Hepatocyte (in vitro differentiated cells): Measurements from ENCODE around the gene C12orf56. TPM values are rescaled to one million over a fixed set of nuclear protein-coding genes. Genes with fewer than 3 reads are reported as not detected.

Experiments
- DNase-seq: peaks from one replicate; pipeline ENCODE4 v3.0.0-alpha.2; 2016; ENCODE audit warnings: low spot score
- H2AFZ ChIP-seq: fragments of 200-600 bp; sonication (generic); 2 replicates; pipeline ENCODE4 v1.6.0; 2016; ENCODE audit warnings: antibody characterized with exemption, mild to moderate bottlenecking
- H3K27ac ChIP-seq: fragments of 200-600 bp; sonication (generic); 2 replicates; pipeline ENCODE4 v1.5.1; 2016; ENCODE audit warnings: mild to moderate bottlenecking
- H3K27me3 ChIP-seq: fragments of 200-600 bp; sonication (generic); 2 replicates; pipeline ENCODE4 v1.6.1; 2016
- H3K36me3 ChIP-seq: fragments of 200-600 bp; sonication (generic); replicated peaks from 2 replicates; pipeline ENCODE4 v1.5.1; 2016; ENCODE audit warnings: low read depth; ENCODE audit not compliant: insufficient read depth
- H3K4me1 ChIP-seq: fragments of 200-600 bp; sonication (generic); 2 replicates; pipeline ENCODE4 v1.5.1; 2016; ENCODE audit warnings: mild to moderate bottlenecking, moderate library complexity; ENCODE audit not compliant: insufficient read depth
- H3K4me2 ChIP-seq: fragments of 200-600 bp; sonication (generic); 2 replicates; pipeline ENCODE4 v1.6.0; 2016
- H3K4me3 ChIP-seq: fragments of 200-600 bp; sonication (generic); 2 replicates; pipeline ENCODE4 v1.5.1; 2016; ENCODE audit warnings: mild to moderate bottlenecking
- H3K79me2 ChIP-seq: fragments of 200-600 bp; sonication (generic); 2 replicates; pipeline ENCODE4 v1.6.0; 2017; ENCODE audit warnings: mild to moderate bottlenecking
- H3K9me2 ChIP-seq: fragments of 200-600 bp; sonication (generic); replicated peaks from 2 replicates; pipeline ENCODE4 v1.6.0; 2017; ENCODE audit warnings: mild to moderate bottlenecking; ENCODE audit not compliant: insufficient read depth
- H3K9me3 ChIP-seq: fragments of 200-600 bp; sonication (generic); 2 replicates; pipeline ENCODE4 v1.5.1; 2016; ENCODE audit warnings: low read depth, mild to moderate bottlenecking
- H4K20me1 ChIP-seq: fragments of 200-600 bp; sonication (generic); 2 replicates; pipeline ENCODE4 v1.6.0; 2016; ENCODE audit warnings: mild to moderate bottlenecking; ENCODE audit not compliant: insufficient read depth, poor library complexity, severe bottlenecking
- EZH2 ChIP-seq: fragments of 200-600 bp; sonication (generic); IDR thresholded peaks from 2 replicates; pipeline ENCODE4 v1.6.1; 2016; ENCODE audit warnings: antibody characterized with exemption, mild to moderate bottlenecking, borderline replicate concordance
- EZH2phosphoT487 ChIP-seq: fragments of 200-600 bp; sonication (generic); IDR thresholded peaks from one replicate; pipeline ENCODE4 v1.6.1; 2018; ENCODE audit warnings: antibody characterized with exemption, mild to moderate bottlenecking, low read depth, moderate library complexity; ENCODE audit not compliant: unreplicated experiment, severe bottlenecking
- WGBS: methylation state at CpG from one replicate; pipeline ENCODE4 v1.1.6; 2016; ENCODE audit warnings: low lambda C conversion rate; ENCODE audit errors: missing lambda C conversion rate; 5-methylcytosine and 5-hydroxymethylcytosine counted together
- polyA plus RNA-seq: library from polyadenylated mRNA; unstranded; fragments of >200 nt; fragmentation: Nextera tagmentation; extraction: Ambion mirVana; gene quantifications from 2 replicates; pipeline ENCODE4 v1.2.1, GENCODE V29; 2016
- total RNA-seq: library from RNA; depleted of rRNA; stranded (reverse); fragments of >200 nt; gene quantifications from 2 replicates; pipeline ENCODE4 v1.2.3, GENCODE V29; 2014
- TF ChIP-seq, protein P1 (sequence below): fragments of 200-600 bp; sonication (generic); IDR thresholded peaks from 2 replicates; pipeline ENCODE4 v1.5.1; 2016; ENCODE audit warnings: antibody characterized with exemption, mild to moderate bottlenecking; ENCODE audit not compliant: poor library complexity

Gene C12orf56
- total and polyA plus RNA-seq, 2 experiments from 2014 or later: 0.20 to 1.4 TPM

GRCh38 chr12:64403707-64404469 lies 13.3 kb upstream of the C12orf56 start, which contains the start of gene XPOT:
Gene XPOT, plus strand, starts transcription at chr12:64404392. Its CDS starts 5,644 bp downstream, at chr12:64410036.
- peaks cover 10% of the 10 kb centered on the region for H4K20me1 ChIP-seq
- no peaks in the 10 kb centered on the region for H3K36me3 ChIP-seq
- H3K9me3 ChIP-seq: no peaks in the 10 kb centered on the region
- no peak for TF ChIP-seq EZH2
- TF ChIP-seq, protein P1, sequence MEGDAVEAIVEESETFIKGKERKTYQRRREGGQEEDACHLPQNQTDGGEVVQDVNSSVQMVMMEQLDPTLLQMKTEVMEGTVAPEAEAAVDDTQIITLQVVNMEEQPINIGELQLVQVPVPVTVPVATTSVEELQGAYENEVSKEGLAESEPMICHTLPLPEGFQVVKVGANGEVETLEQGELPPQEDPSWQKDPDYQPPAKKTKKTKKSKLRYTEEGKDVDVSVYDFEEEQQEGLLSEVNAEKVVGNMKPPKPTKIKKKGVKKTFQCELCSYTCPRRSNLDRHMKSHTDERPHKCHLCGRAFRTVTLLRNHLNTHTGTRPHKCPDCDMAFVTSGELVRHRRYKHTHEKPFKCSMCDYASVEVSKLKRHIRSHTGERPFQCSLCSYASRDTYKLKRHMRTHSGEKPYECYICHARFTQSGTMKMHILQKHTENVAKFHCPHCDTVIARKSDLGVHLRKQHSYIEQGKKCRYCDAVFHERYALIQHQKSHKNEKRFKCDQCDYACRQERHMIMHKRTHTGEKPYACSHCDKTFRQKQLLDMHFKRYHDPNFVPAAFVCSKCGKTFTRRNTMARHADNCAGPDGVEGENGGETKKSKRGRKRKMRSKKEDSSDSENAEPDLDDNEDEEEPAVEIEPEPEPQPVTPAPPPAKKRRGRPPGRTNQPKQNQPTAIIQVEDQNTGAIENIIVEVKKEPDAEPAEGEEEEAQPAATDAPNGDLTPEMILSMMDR: no peak
- no peak for TF ChIP-seq EZH2phosphoT487
- peaks cover 35% of the 10 kb centered on the region for H3K79me2 ChIP-seq
- DNase-seq: peak; percentile 98
- H3K4me1 ChIP-seq: no peaks in the 10 kb centered on the region
- H3K4me2 ChIP-seq: peak within 1 kb of the TSS; percentile 86
- WGBS: 22% methylated on average over 41 of the region's 60 CpGs
- H3K9me2 ChIP-seq: no peaks in the 10 kb centered on the region
- H3K27ac ChIP-seq: peak within 1 kb of the TSS; percentile 100
- no peaks in the 10 kb centered on the region for H3K27me3 ChIP-seq
- peak within 1 kb of the TSS; percentile 94 for H3K4me3 ChIP-seq
- peak within 1 kb of the TSS; percentile 97 for H2AFZ ChIP-seq

DNA sequence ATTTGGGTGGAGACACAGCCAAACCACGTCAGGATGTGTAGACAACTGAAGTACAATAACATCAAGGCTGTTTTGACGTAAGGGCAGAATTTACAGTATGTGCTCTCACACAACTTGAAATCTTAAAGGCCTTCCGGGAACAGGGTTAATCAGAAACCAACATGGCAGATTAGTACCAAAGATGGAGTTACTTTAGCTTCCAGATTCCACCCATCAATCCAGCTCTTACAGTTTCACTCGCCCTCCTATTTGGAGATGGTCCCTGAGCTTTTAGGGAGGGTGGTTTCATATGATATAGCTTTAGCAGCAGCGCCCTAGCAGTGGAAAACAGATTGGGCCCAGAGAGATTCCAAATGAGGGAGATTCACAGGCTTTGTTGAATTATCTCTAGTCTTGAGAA lies 11.6 kb upstream of the C12orf56 start:
- TF ChIP-seq, protein P1: no peak
- TF ChIP-seq EZH2phosphoT487 (no peak), EZH2 (no peak)
- H3K9me2 ChIP-seq: no peaks in the 10 kb centered on the region
- WGBS: 93% methylated on average over 5 of the region's 5 CpGs
- H3K9me3 ChIP-seq: no peaks in the 10 kb centered on the region
- no peak overlapping the region for H3K4me3 ChIP-seq
- H3K27me3 ChIP-seq: no peaks in the 10 kb centered on the region
- no peaks in the 10 kb centered on the region for H4K20me1 ChIP-seq
- H2AFZ ChIP-seq: no peak overlapping the region
- no peaks in the 10 kb centered on the region for H3K4me1 ChIP-seq
- H3K4me2 ChIP-seq: no peak overlapping the region
- no peaks in the 10 kb centered on the region for H3K36me3 ChIP-seq
- peaks cover 18% of the 10 kb centered on the region for H3K79me2 ChIP-seq
- H3K27ac ChIP-seq: no peak overlapping the region
- no peak for DNase-seq

- Histone ChIP-seq H2AFZ (no peak overlapping the region), H3K27me3 (no peaks in the 10 kb centered on the region), H3K27ac (no peak overlapping the region), H3K4me2 (no peak overlapping the region), H3K9me3 (no peaks in the 10 kb centered on the region), H3K79me2 (no peaks in the 10 kb centered on the region), H4K20me1 (no peaks in the 10 kb centered on the region), H3K4me1 (no peaks in the 10 kb centered on the region), H3K4me3 (no peak overlapping the region), H3K36me3 (no peaks in the 10 kb centered on the region), H3K9me2 (no peaks in the 10 kb centered on the region)
- DNase-seq: no peak
- WGBS: 56% methylated on average over 4 of the region's 4 CpGs
- TF ChIP-seq EZH2 (no peak), EZH2phosphoT487 (no peak)
- TF ChIP-seq, protein P1: no peak
Measured at GRCh38 chr12:64400041-64400440, 9.5 kb upstream of the C12orf56 start.
